ENCODE results near the gene ETV6. TPM values are rescaled to one million over a fixed set of nuclear protein-coding genes. Genes with fewer than 3 reads are reported as not detected.

The ETV6 gene
- total RNA-seq, 1 donor from 2014 or later, result 33.4 TPM

- Mint-ChIP-seq H3K27me3 (ENCODE audit: low read depth) (no peaks in the 10 kb centered on the region), H3K27ac (ENCODE audit: unreplicated experiment) (peak overlapping the region; percentile 91), H3K4me1 (ENCODE audit: low read depth) (peaks cover 60% of the 10 kb centered on the region), H3K9me3 (ENCODE audit: low read depth) (no peaks in the 10 kb centered on the region), H3K36me3 (ENCODE audit: low read depth) (peaks cover 2% of the 10 kb centered on the region), H3K4me3 (ENCODE audit: unreplicated experiment) (no peak overlapping the region)
- TF ChIP-seq CTCF (IDR thresholded peaks at IDR 0.05), result no peak
- no peak for DNase-seq (ENCODE audit: low spot score)
These were observed 103.1 kb downstream of the ETV6 start for GRCh38 chr12:11752403-11753149.

- H3K4me3 Mint-ChIP-seq (ENCODE audit: unreplicated experiment), result no peak overlapping the region
- no peak for TF ChIP-seq CTCF (IDR thresholded peaks at IDR 0.05)
- peak overlapping the region; percentile 91 for H3K27ac Mint-ChIP-seq (ENCODE audit: unreplicated experiment)
- peaks cover 2% of the 10 kb centered on the region for H3K36me3 Mint-ChIP-seq (ENCODE audit: low read depth)
- peaks cover 60% of the 10 kb centered on the region for H3K4me1 Mint-ChIP-seq (ENCODE audit: low read depth)
- no peaks in the 10 kb centered on the region for H3K27me3 Mint-ChIP-seq (ENCODE audit: low read depth)
- no peaks in the 10 kb centered on the region for H3K9me3 Mint-ChIP-seq (ENCODE audit: low read depth)
- DNase-seq (ENCODE audit: low spot score), result no peak
These were observed 103.7 kb downstream of the ETV6 start for GRCh38 chr12:11753150-11753499.

GRCh38 chr12:11753826-11754225, 104.4 kb downstream of the ETV6 start:
- no peak overlapping the region for H3K4me3 Mint-ChIP-seq (ENCODE audit: unreplicated experiment)
- H3K27me3 Mint-ChIP-seq (ENCODE audit: low read depth), result no peaks in the 10 kb centered on the region
- H3K4me1 Mint-ChIP-seq (ENCODE audit: low read depth), result peaks cover 66% of the 10 kb centered on the region
- H3K36me3 Mint-ChIP-seq (ENCODE audit: low read depth), result peaks cover 3% of the 10 kb centered on the region
- H3K9me3 Mint-ChIP-seq (ENCODE audit: low read depth), result no peaks in the 10 kb centered on the region
- DNase-seq (ENCODE audit: low spot score), result no peak
- no peak for TF ChIP-seq CTCF (IDR thresholded peaks at IDR 0.05)
- H3K27ac Mint-ChIP-seq (ENCODE audit: unreplicated experiment), result peak overlapping the region; percentile 91

GRCh38 chr12:11754256-11754655, 104.8 kb downstream of the ETV6 start:
- peaks cover 3% of the 10 kb centered on the region for H3K36me3 Mint-ChIP-seq (ENCODE audit: low read depth)
- no peaks in the 10 kb centered on the region for H3K9me3 Mint-ChIP-seq (ENCODE audit: low read depth)
- no peak overlapping the region for H3K4me3 Mint-ChIP-seq (ENCODE audit: unreplicated experiment)
- peaks cover 71% of the 10 kb centered on the region for H3K4me1 Mint-ChIP-seq (ENCODE audit: low read depth)
- no peaks in the 10 kb centered on the region for H3K27me3 Mint-ChIP-seq (ENCODE audit: low read depth)
- peak overlapping the region; percentile 91 for H3K27ac Mint-ChIP-seq (ENCODE audit: unreplicated experiment)
- DNase-seq (ENCODE audit: low spot score), result no peak
- TF ChIP-seq CTCF (IDR thresholded peaks at IDR 0.05), result no peak

- no peak for TF ChIP-seq CTCF (IDR thresholded peaks at IDR 0.05)
- H3K4me3 Mint-ChIP-seq (ENCODE audit: unreplicated experiment), result no peak overlapping the region
- no peaks in the 10 kb centered on the region for H3K27me3 Mint-ChIP-seq (ENCODE audit: low read depth)
- H3K36me3 Mint-ChIP-seq (ENCODE audit: low read depth), result peaks cover 6% of the 10 kb centered on the region
- DNase-seq (ENCODE audit: low spot score), result no peak
- H3K9me3 Mint-ChIP-seq (ENCODE audit: low read depth), result no peaks in the 10 kb centered on the region
- H3K27ac Mint-ChIP-seq (ENCODE audit: unreplicated experiment), result peak overlapping the region; percentile 90
- H3K4me1 Mint-ChIP-seq (ENCODE audit: low read depth), result peaks cover 79% of the 10 kb centered on the region
These were observed 105.9 kb downstream of the ETV6 start for GRCh38 chr12:11755302-11755930.
